ENCODE results near the gene DCAF12.

The DCAF12 gene

DNA sequence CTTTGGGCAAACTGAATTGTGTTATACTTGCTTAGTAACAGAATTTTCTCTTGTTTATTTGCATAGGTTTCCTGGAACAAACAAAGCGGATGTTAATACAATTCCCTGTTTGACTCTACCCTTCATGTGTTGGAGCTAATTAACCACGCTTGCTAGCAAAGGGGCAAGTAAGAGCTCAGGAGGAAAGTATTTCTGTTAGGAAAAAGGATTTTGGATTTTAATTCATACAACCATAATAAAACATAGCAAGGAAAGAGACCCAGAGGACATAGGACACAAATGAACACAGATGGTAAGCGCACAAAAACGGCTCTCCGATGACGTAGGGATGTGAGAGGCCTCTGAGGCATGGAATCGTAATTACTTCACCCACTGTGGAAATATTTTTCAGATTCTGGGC lies 5.1 kb upstream of the DCAF12 start:
- no peak overlapping the region for H3K9ac ChIP-seq (ENCODE audit: low read length)
- H3K9me3 ChIP-seq (replicated peaks; ENCODE audit: insufficient read depth, low read length): no peaks in the 10 kb centered on the region
- H3K4me1 ChIP-seq (ENCODE audit: low read length): peaks cover 3% of the 10 kb centered on the region; the same call in 1 of the 2 replicates
- H3K4me3 ChIP-seq (ENCODE audit: low read length): no peak overlapping the region
- H2AFZ ChIP-seq (ENCODE audit: low read length): no peak overlapping the region
- no peak overlapping the region for H3K27ac ChIP-seq (ENCODE audit: low read length)
- no peak for DNase-seq
- no peaks in the 10 kb centered on the region for H4K20me1 ChIP-seq (ENCODE audit: insufficient read depth, low read length)
- no peaks in the 10 kb centered on the region for H3K36me3 ChIP-seq (replicated peaks; ENCODE audit: insufficient read depth, low read length)
- H3K9me2 ChIP-seq (replicated peaks; ENCODE audit: insufficient read depth, low read length): no peaks in the 10 kb centered on the region
- no peaks in the 10 kb centered on the region for H3K79me2 ChIP-seq (ENCODE audit: low read length)
- no peaks in the 10 kb centered on the region for H3F3A ChIP-seq (ENCODE audit: insufficient read depth, low read length)
- TF ChIP-seq EZH2phosphoT487 (IDR thresholded peaks at IDR 0.05; ENCODE audit: low read length) (no peak), EZH2 (optimal IDR thresholded peaks at IDR 0.05; ENCODE audit: low read depth, low read length) (no peak)
- TF ChIP-seq, protein P1, sequence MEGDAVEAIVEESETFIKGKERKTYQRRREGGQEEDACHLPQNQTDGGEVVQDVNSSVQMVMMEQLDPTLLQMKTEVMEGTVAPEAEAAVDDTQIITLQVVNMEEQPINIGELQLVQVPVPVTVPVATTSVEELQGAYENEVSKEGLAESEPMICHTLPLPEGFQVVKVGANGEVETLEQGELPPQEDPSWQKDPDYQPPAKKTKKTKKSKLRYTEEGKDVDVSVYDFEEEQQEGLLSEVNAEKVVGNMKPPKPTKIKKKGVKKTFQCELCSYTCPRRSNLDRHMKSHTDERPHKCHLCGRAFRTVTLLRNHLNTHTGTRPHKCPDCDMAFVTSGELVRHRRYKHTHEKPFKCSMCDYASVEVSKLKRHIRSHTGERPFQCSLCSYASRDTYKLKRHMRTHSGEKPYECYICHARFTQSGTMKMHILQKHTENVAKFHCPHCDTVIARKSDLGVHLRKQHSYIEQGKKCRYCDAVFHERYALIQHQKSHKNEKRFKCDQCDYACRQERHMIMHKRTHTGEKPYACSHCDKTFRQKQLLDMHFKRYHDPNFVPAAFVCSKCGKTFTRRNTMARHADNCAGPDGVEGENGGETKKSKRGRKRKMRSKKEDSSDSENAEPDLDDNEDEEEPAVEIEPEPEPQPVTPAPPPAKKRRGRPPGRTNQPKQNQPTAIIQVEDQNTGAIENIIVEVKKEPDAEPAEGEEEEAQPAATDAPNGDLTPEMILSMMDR (IDR thresholded peaks at IDR 0.05; ENCODE audit: low read length): no peak
- H3K4me2 ChIP-seq (ENCODE audit: low read depth, low read length): no peak overlapping the region
- no peaks in the 10 kb centered on the region for H3K27me3 ChIP-seq (replicated peaks; ENCODE audit: insufficient read depth, low read length)

DNA sequence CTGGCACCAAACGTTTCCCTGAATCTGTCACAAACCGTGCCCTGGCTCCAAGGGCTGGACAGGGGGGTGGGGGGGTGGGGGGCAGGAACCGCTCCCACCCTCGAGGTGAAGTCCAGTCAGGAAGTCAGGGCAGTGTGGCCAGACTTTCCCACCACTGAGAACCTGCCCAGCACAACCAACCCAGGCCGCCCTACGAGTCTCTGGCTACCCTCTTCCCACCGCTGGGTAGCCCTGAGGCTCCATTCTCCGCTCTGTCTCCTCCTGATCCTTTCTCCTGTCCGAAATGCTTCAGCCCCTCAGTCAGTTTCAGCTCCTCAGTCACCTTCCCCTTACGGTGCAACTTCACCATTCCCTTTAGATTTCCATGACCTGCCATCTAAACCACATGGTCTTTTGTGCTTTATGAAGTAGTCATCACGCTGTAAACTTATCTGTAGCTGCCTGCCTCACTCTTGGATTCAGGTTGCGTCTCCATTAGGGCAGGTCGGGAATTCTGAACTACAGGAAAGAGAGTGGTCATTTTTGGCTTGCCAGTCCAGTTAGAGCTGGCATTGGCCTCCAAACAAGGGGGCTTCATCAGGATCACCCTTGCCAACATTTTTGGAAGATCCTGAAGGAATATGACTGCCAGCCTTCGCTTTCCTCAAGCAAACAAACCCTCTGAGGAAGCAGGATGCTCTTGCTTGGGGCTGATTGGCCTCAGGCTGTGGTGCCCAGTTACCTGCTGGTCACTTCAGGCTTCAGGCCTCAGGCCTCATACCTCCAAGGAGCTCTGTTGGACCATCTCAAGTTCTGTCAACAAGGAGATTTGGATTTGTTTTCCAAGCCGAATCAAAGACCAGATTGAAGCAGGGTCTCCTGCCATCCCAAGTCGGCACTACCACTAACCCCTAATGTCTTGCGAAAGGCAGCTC lies 794 bp upstream of the DCAF12 start:
- H3K4me1 ChIP-seq (ENCODE audit: low read length): peaks cover 24% of the 10 kb centered on the region
- H3K9ac ChIP-seq (ENCODE audit: low read length): peak overlapping the region; percentile 82
- H3F3A ChIP-seq (ENCODE audit: insufficient read depth, low read length): peaks cover 26% of the 10 kb centered on the region
- H4K20me1 ChIP-seq (ENCODE audit: insufficient read depth, low read length): no peaks in the 10 kb centered on the region
- peaks cover 40% of the 10 kb centered on the region for H3K79me2 ChIP-seq (ENCODE audit: low read length)
- H3K27me3 ChIP-seq (replicated peaks; ENCODE audit: insufficient read depth, low read length): no peaks in the 10 kb centered on the region
- H3K4me2 ChIP-seq (ENCODE audit: low read depth, low read length): peak overlapping the region; percentile 56
- peak overlapping the region; percentile 86 for H3K4me3 ChIP-seq (ENCODE audit: low read length)
- TF ChIP-seq, protein P1 (IDR thresholded peaks at IDR 0.05; ENCODE audit: low read length): no peak
- H2AFZ ChIP-seq (ENCODE audit: low read length): peak overlapping the region; percentile 83
- peak overlapping the region; percentile 79; the same call in 1 of the 2 replicates for H3K27ac ChIP-seq (ENCODE audit: low read length)
- no peaks in the 10 kb centered on the region for H3K9me3 ChIP-seq (replicated peaks; ENCODE audit: insufficient read depth, low read length)
- no peaks in the 10 kb centered on the region for H3K9me2 ChIP-seq (replicated peaks; ENCODE audit: insufficient read depth, low read length)
- DNase-seq: no peak
- 0 out of 2 replicates have a peak, but pooled peaks cover 4% of the 10 kb centered on the region for H3K36me3 ChIP-seq (replicated peaks; ENCODE audit: insufficient read depth, low read length)

DNA sequence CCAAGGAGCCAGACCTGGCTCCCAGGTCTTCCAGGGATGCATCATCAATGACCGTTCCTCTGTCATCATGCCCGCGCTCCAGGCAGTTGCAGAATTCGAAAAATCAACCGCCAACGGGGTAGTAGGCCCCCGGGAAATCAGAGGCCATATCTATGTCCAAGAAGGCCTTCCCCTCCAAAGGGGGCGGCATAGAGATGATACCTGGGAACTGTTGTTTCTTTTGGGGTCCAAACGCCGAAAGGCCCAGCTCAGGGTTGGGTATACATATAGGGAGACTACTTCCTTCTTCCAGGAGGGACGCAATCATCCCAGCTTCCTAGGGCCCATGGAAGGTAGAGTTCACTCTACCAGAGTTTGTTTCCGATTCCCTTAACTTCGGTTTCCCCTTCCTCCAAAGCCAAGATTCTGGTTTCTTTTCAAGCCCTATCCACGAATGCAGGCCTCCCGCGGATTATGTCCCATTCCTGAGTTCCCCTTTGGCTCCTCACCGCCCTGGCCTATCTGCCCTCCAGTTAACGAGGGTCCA lies 754 bp downstream of the DCAF12 start:
- Histone ChIP-seq H3K9me3 (replicated peaks; ENCODE audit: insufficient read depth, low read length) (no peaks in the 10 kb centered on the region), H3K36me3 (replicated peaks; ENCODE audit: insufficient read depth, low read length) (0 out of 2 replicates have a peak, but pooled peaks cover 4% of the 10 kb centered on the region), H3K4me3 (ENCODE audit: low read length) (peak overlapping the region; percentile 86), H3K79me2 (ENCODE audit: low read length) (peaks cover 56% of the 10 kb centered on the region), H3K4me2 (ENCODE audit: low read depth, low read length) (peak overlapping the region; percentile 82), H3K9me2 (replicated peaks; ENCODE audit: insufficient read depth, low read length) (no peaks in the 10 kb centered on the region), H3K27ac (ENCODE audit: low read length) (peak overlapping the region; percentile 79; the same call in 1 of the 2 replicates), H3K27me3 (replicated peaks; ENCODE audit: insufficient read depth, low read length) (no peaks in the 10 kb centered on the region), H2AFZ (ENCODE audit: low read length) (peak overlapping the region; percentile 73), H3K4me1 (ENCODE audit: low read length) (peaks cover 24% of the 10 kb centered on the region), H3K9ac (ENCODE audit: low read length) (peak overlapping the region; percentile 82), H3F3A (ENCODE audit: insufficient read depth, low read length) (peaks cover 26% of the 10 kb centered on the region), H4K20me1 (ENCODE audit: insufficient read depth, low read length) (no peaks in the 10 kb centered on the region)
- TF ChIP-seq EZH2phosphoT487 (IDR thresholded peaks at IDR 0.05; ENCODE audit: low read length): no peak
- DNase-seq: peak; percentile 7

Data from MM.1S (cell line).